Measurements from ENCODE around the gene KIF1B. TPM values are rescaled to one million over a fixed set of nuclear protein-coding genes. Genes with fewer than 3 reads are reported as not detected.
"Not testable (repeated sequence)": the region's sequence is repeated elsewhere in the genome, so short reads cannot be mapped to it uniquely, and the experiment has no call there.

KIF1B gene
- total and polyA plus RNA-seq, 4 donors = 8.4 to 40.9 (median 8.9) TPM

- no peak for TF ChIP-seq ZBTB33 (IDR thresholded peaks at IDR 0.05)
- TF ChIP-seq GABPA (IDR thresholded peaks at IDR 0.05 in 1 of 2, conservative IDR thresholded peaks at IDR 0.05 in 1 of 2) = no peak
- TF ChIP-seq FOXA1 (IDR thresholded peaks at IDR 0.05) = no peak
- no peak for TF ChIP-seq RXRA (IDR thresholded peaks at IDR 0.05)
Observed at GRCh38 chr1:10249808-10250457, 39.6 kb downstream of the KIF1B start (continued).

- Histone ChIP-seq H3K27me3 (ENCODE audit: control insufficient read depth in 4 of 4, insufficient read depth in 4 of 4, low read length in 3 of 4) (no peaks in the 10 kb centered on the region), H3K4me1 (ENCODE audit: control insufficient read depth in 4 of 4, insufficient read depth in 4 of 4, low read length in 3 of 4) (peaks cover 0 to 2% (median 0%) of the 10 kb centered on the region in 4 donors), H3K4me3 (ENCODE audit: low read depth in 1 of 3, low read length in 3 of 3) (no peak overlapping the region), H3K9me3 (ENCODE audit: control insufficient read depth in 4 of 4, low read length in 3 of 4) (no peaks in the 10 kb centered on the region), H3K9ac (ENCODE audit: low read depth in 1 of 2, low read length in 2 of 2) (no peak overlapping the region), H3K27ac (ENCODE audit: low read depth in 1 of 2, low read length in 2 of 2) (no peak overlapping the region), H3K36me3 (ENCODE audit: control insufficient read depth in 4 of 4, insufficient read depth in 3 of 4, low read depth in 1 of 4, low read length in 3 of 4) (peaks cover 0 to 2% (median 0%) of the 10 kb centered on the region in 4 donors)
- no peak for TF ChIP-seq GABPA (IDR thresholded peaks at IDR 0.05 in 1 of 2, conservative IDR thresholded peaks at IDR 0.05 in 1 of 2)
- no peak for DNase-seq (ENCODE audit: low spot score)
- WGBS = 96% methylated on average over 7 of the region's 7 CpGs
Observed at GRCh38 chr1:10250663-10251062, 40.3 kb downstream of the KIF1B start.

- not testable (repeated sequence) for H3K9me3 ChIP-seq (ENCODE audit: control insufficient read depth in 4 of 4, low read length in 3 of 4); H3K27me3 ChIP-seq (ENCODE audit: control insufficient read depth in 4 of 4, insufficient read depth in 4 of 4, low read length in 3 of 4); H3K4me3 ChIP-seq (ENCODE audit: low read depth in 1 of 3, low read length in 3 of 3); H3K36me3 ChIP-seq (ENCODE audit: control insufficient read depth in 4 of 4, insufficient read depth in 3 of 4, low read depth in 1 of 4, low read length in 3 of 4); H3K27ac ChIP-seq (ENCODE audit: low read depth in 1 of 2, low read length in 2 of 2); H3K9ac ChIP-seq (ENCODE audit: low read depth in 1 of 2, low read length in 2 of 2); H3K4me1 ChIP-seq (ENCODE audit: control insufficient read depth in 4 of 4, insufficient read depth in 4 of 4, low read length in 3 of 4); DNase-seq (ENCODE audit: low spot score)
- WGBS = 95% methylated on average over 9 of the region's 9 CpGs
Observed at GRCh38 chr1:10251325-10252108, 41.1 kb downstream of the KIF1B start.

GRCh38 chr1:10252508-10252907 is 42.1 kb downstream of the KIF1B start:
- 93% methylated on average over 6 of the region's 6 CpGs for WGBS
- H3K27me3 ChIP-seq (ENCODE audit: control insufficient read depth in 4 of 4, insufficient read depth in 4 of 4, low read length in 3 of 4) = no peaks in the 10 kb centered on the region
- H3K4me1 ChIP-seq (ENCODE audit: control insufficient read depth in 4 of 4, insufficient read depth in 4 of 4, low read length in 3 of 4) = peaks cover 0 to 4% (median 2%) of the 10 kb centered on the region in 4 donors
- H3K36me3 ChIP-seq (ENCODE audit: control insufficient read depth in 4 of 4, insufficient read depth in 3 of 4, low read depth in 1 of 4, low read length in 3 of 4) = peaks cover 0 to 3% (median 0%) of the 10 kb centered on the region in 4 donors
- no peak for DNase-seq (ENCODE audit: low spot score)
- no peak overlapping the region for H3K27ac ChIP-seq (ENCODE audit: low read depth in 1 of 2, low read length in 2 of 2)
- H3K4me3 ChIP-seq (ENCODE audit: low read depth in 1 of 3, low read length in 3 of 3) = no peak overlapping the region
- H3K9ac ChIP-seq (ENCODE audit: low read depth in 1 of 2, low read length in 2 of 2) = no peak overlapping the region
- no peak for TF ChIP-seq SP1 (IDR thresholded peaks at IDR 0.05)
- no peaks in the 10 kb centered on the region for H3K9me3 ChIP-seq (ENCODE audit: control insufficient read depth in 4 of 4, low read length in 3 of 4)

- TF ChIP-seq HNF4A (conservative IDR thresholded peaks at IDR 0.05) (no peak), FOXA2 (IDR thresholded peaks at IDR 0.05) (no peak), HNF4G (IDR thresholded peaks at IDR 0.05) (no peak), YY1 (IDR thresholded peaks at IDR 0.05) (no peak)
- H3K27ac ChIP-seq (ENCODE audit: low read depth in 1 of 2, low read length in 2 of 2) = no peak overlapping the region
- WGBS = 96% methylated on average over 1 of the region's 1 CpG
- H3K36me3 ChIP-seq (ENCODE audit: control insufficient read depth in 4 of 4, insufficient read depth in 3 of 4, low read depth in 1 of 4, low read length in 3 of 4) = peaks cover 0 to 3% (median 0%) of the 10 kb centered on the region in 4 donors
- H3K4me1 ChIP-seq (ENCODE audit: control insufficient read depth in 4 of 4, insufficient read depth in 4 of 4, low read length in 3 of 4) = peaks cover 0 to 4% (median 2%) of the 10 kb centered on the region in 4 donors
- H3K27me3 ChIP-seq (ENCODE audit: control insufficient read depth in 4 of 4, insufficient read depth in 4 of 4, low read length in 3 of 4) = no peaks in the 10 kb centered on the region
- H3K9me3 ChIP-seq (ENCODE audit: control insufficient read depth in 4 of 4, low read length in 3 of 4) = no peaks in the 10 kb centered on the region
- no peak for DNase-seq (ENCODE audit: low spot score)
- H3K4me3 ChIP-seq (ENCODE audit: low read depth in 1 of 3, low read length in 3 of 3) = no peak overlapping the region
- H3K9ac ChIP-seq (ENCODE audit: low read depth in 1 of 2, low read length in 2 of 2) = no peak overlapping the region
Observed at GRCh38 chr1:10253149-10253548, 42.8 kb downstream of the KIF1B start.

All from liver (tissue), 9 donors.